AG04450 (cell line): ENCODE results near the gene TMEM214. TPM values are rescaled to one million over a fixed set of nuclear protein-coding genes. Genes with fewer than 3 reads are reported as not detected.
A peak's percentile ranks its signal among the peaks of the same experiment; 100 is the strongest.

Source experiments
- CTCF ChIA-PET: fragments of 300-600, 350-600 bp; formaldehyde crosslinking; extraction: SDS; loops from one replicate; lab custom pipeline; 2022; ENCODE audit warnings: antibody characterized with exemption, inconsistent platforms; lab: Charles Lee
- POLR2A ChIA-PET: fragments of 350-600 bp; formaldehyde crosslinking; extraction: SDS; loops from one replicate; lab custom pipeline; 2021; ENCODE audit warnings: antibody characterized with exemption, inconsistent platforms; lab: Yijun Ruan, JAX
- DNase-seq: peaks from one replicate; pipeline ENCODE4 v3.0.0-alpha.2; 2011; ENCODE audit warnings: low read depth, low spot score
- H3K27ac ChIP-seq: one replicate; pipeline ENCODE4 v1.5.1; 2012; ENCODE audit warnings: low read depth, low read length, control low read depth
- H3K27me3 ChIP-seq: one replicate; pipeline ENCODE4 v1.6.0; 2012; ENCODE audit warnings: low read length; ENCODE audit not compliant: control insufficient read depth, insufficient read depth
- H3K4me3 ChIP-seq: 2 replicates; pipeline ENCODE4 v1.5.1; 2011; ENCODE audit warnings: mild to moderate bottlenecking, low read depth, low read length, control low read depth
- H3K9me3 ChIP-seq: 2 replicates; pipeline ENCODE4 v1.5.1; 2012; ENCODE audit warnings: low read length; ENCODE audit not compliant: control insufficient read depth, insufficient read depth
- polyA plus RNA-seq: library from polyadenylated mRNA; depleted of rRNA; stranded (reverse); fragments of >200 nt; gene quantifications from 2 replicates; pipeline ENCODE4 v1.2.3, GENCODE V29; 2011
- TF ChIP-seq, protein P1 (sequence below): IDR thresholded peaks from 2 replicates; pipeline ENCODE4 v1.5.1; 2011; ENCODE audit warnings: low read depth, low read length, control low read depth, inconsistent platforms

The TMEM214 gene
- polyA plus RNA-seq, 1 experiment: 121 TPM

DNA sequence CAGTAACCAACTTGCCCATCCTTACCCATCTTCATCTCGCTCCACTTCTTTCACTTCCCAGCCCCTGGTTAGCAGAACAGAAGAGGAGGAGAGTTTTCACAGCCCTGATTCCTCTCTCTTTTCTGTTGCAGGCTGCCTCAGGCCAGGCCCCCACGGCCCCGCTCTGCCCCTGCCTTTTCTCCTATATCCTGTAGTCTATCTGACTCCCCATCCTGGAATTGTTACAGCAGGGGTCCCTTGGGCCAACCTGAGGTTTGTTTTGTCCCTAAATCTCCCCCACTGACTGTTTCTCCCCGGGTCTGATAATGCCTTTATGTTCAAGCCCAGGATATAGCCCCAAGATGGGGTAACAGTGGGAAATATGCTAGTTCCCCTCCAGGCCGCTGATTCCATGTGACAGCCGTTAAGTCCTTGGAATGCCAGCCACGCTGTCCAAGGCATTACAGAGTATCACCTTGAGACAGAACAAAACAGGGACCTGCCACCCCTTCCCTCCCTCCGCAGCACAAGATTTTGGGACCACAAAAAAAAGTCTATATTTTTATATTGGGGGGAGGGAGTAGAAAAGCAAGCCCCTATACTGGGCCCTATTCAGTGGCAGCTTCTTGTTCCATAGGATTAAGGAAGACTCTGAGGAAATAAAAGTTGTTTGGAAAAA, 37.3 kb downstream of the TMEM214 start:
- POLR2A ChIA-PET: interaction anchor here (0.5 to 1.4 kb wide), 2 partner anchors 11 to 18 kb away, joined by 4 to 5 read pairs; partner anchors contain the start of gene AGBL5
- Histone ChIP-seq H3K27ac (peak overlapping the region; percentile 11), H3K27me3 (no peaks in the 10 kb centered on the region), H3K9me3 (peaks cover 2% of the 10 kb centered on the region; the same call in 1 of the 2 replicates), H3K4me3 (peak overlapping the region; percentile 96)
- CTCF ChIA-PET: interaction anchor here (1.9 kb wide), 1 partner anchor 11 kb away, joined by 6 read pairs; no protein-coding TSS in a partner anchor
- DNase-seq: no peak
- TF ChIP-seq, protein P1, sequence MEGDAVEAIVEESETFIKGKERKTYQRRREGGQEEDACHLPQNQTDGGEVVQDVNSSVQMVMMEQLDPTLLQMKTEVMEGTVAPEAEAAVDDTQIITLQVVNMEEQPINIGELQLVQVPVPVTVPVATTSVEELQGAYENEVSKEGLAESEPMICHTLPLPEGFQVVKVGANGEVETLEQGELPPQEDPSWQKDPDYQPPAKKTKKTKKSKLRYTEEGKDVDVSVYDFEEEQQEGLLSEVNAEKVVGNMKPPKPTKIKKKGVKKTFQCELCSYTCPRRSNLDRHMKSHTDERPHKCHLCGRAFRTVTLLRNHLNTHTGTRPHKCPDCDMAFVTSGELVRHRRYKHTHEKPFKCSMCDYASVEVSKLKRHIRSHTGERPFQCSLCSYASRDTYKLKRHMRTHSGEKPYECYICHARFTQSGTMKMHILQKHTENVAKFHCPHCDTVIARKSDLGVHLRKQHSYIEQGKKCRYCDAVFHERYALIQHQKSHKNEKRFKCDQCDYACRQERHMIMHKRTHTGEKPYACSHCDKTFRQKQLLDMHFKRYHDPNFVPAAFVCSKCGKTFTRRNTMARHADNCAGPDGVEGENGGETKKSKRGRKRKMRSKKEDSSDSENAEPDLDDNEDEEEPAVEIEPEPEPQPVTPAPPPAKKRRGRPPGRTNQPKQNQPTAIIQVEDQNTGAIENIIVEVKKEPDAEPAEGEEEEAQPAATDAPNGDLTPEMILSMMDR: no peak

DNA sequence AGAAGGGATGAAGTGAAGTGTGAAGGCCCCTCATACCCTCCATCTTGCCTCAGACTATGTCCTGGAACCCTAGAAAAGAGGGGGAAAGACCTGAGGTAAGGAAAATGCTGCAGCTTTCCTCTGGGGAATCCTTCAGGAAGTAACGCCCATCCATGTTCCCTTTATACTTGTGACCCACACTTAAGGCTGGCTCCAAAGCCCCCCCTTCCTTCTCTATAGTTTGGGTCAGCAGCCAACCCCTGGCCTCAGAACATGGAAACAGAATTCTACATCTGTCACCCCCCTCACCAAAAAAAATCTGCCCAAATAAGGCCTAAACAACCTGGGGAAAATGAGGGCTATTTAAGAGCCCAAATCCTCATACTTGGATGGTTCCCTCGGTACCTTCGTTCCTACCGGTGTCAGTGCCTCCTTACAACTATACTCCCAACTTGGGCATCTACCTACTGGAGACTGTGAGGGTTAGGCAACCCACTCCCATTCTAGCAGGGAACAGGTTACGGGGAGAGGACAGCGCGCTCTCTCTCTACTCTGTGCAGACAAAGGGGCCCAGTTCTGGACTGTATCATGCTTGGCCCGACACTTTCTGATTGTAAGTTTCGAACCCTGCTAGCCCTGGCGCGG, 38.0 kb downstream of the TMEM214 start:
- TF ChIP-seq, protein P1: no peak
- peak overlapping the region; percentile 96 for H3K4me3 ChIP-seq
- no peak for DNase-seq
- peaks cover 2% of the 10 kb centered on the region; the same call in 1 of the 2 replicates for H3K9me3 ChIP-seq
- ChIA-PET POLR2A (interaction anchor here (0.6 to 2.8 kb wide), 7 partner anchors 8 to 292 kb away, joined by 4 to 41 read pairs (median 11); partner anchors contain the start of gene AGBL5), CTCF (interaction anchor here (1.9 kb wide), 1 partner anchor 10 kb away, joined by 6 read pairs; no protein-coding TSS in a partner anchor)
- H3K27me3 ChIP-seq: no peaks in the 10 kb centered on the region
- H3K27ac ChIP-seq: peak overlapping the region; percentile 75

DNA sequence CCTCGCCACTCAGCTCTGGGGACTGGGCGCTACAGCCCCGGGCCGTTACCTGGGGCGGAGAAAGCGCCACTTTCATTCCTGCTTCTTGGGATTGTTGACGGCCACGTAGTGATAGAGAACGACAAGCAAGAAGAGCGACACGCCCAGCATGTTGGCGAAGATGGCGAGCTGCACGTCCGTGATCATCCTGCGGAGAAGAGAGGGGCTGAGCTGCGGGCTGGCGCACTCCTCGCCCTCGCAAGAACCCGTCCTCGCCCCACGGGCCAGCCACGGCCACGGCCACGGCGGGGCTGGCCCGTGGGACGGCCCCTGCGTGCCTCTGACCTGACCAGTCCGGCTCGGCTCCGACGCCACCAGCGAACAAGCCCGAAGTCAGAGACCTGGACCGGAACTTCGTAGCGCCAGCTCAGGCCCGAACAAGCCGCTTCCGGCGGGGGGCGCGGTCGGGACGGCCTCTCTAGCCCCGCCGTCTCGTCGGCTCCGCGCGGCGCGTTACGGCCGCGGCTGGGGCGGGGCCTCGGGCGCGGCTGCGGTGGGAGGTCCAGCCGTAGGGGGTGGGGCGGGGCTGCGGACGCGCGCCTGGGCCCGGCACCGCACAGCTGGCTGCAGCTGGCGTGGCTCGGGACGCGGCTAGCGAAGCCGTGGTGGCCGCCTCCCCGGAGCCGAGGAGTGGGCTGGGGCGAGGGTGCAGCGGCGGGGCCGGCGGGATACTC, 38.7 kb downstream of the TMEM214 start, which contains the start of gene OST4:
OST4 (minus strand) TSS at position 378 of the 713 bp plus-strand sequence.
- DNase-seq: peak; percentile 84
- ChIA-PET POLR2A (interaction anchor here (0.6 to 2.8 kb wide), 9 partner anchors 9 to 674 kb away, joined by 3 to 41 read pairs (median 10); partner anchors contain the start of gene AGBL5), CTCF (interaction anchor here (1.9 kb wide), 1 partner anchor 10 kb away, joined by 6 read pairs; no protein-coding TSS in a partner anchor)
- Histone ChIP-seq H3K27me3 (no peaks in the 10 kb centered on the region), H3K9me3 (peaks cover 2% of the 10 kb centered on the region; the same call in 1 of the 2 replicates), H3K27ac (peak within 1 kb of the TSS; percentile 99), H3K4me3 (peak within 1 kb of the TSS; percentile 96)
- TF ChIP-seq, protein P1: no peak; the same call in 1 of the 2 replicates

DNA sequence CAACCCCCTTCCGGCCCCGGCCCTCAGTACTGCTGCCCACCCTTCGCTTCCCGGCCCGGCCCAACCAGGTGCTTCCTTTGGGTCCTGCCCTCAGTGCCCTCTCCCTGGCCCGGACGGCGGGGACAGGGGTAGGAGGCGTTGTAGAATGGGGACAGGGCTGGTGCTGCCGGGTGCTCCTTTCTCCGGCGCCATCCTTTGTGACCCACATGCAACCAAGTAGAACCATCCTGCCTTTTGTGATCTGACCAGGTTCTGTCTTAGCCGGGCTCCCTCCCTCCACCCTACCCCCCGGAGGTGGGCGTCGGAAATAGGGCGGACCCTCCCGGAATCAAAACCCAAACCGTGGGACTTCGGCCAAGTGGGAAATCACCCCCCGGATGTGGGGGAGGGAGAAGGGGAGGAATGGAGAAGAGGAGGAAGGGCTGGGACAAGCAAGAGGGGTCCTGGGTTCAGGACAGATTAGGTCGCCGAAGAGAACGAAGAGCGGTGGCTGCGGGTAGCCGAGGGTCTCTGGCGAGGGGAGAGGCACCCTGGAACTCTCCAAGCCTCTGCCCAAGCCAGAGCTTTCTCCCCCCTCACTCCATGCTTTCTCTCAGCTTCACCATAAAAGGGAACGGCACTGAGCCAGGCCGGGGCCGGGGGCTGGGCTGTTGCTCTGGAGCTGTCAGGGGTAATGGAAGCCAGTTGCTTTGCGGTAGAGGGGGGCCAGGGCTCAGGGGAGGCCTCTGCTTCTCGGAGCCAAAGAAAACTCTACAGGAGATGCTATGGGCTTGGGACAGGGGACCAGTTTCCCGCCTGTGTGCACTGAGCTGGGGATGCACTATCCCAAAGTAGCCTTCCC, 39.4 kb downstream of the TMEM214 start:
- peak; percentile 73 for DNase-seq
- CTCF ChIA-PET: interaction anchor here (1.1 to 1.9 kb wide), 2 partner anchors 9 kb away, joined by 4 to 6 read pairs; no protein-coding TSS in a partner anchor
- H3K9me3 ChIP-seq: peaks cover 2% of the 10 kb centered on the region; the same call in 1 of the 2 replicates
- peak overlapping the region; percentile 99 for H3K27ac ChIP-seq
- POLR2A ChIA-PET: interaction anchor here (0.6 to 2.8 kb wide), 9 partner anchors 9 to 673 kb away, joined by 3 to 41 read pairs (median 10); partner anchors contain the start of genes AGBL5 and KHK
- TF ChIP-seq, protein P1: no peak
- peak overlapping the region; percentile 66 for H3K4me3 ChIP-seq
- no peaks in the 10 kb centered on the region for H3K27me3 ChIP-seq
